Stimulated activated CD8-positive, alpha-beta memory T cell treated with anti-CD3 and anti-CD28 coated beads, Interleukin-4, amount 100 ng/mL, for 48 hours (primary cell): ENCODE data around the gene NEK11.
"Not testable (repeated sequence)": the region's sequence is repeated elsewhere in the genome, so short reads cannot be mapped to it uniquely, and the experiment has no call there.

Source experiments
- DNase-seq: peaks from one replicate; pipeline ENCODE4 v3.0.0-alpha.2; 2020

NEK11 gene

GRCh38 chr3:131026321-131027151 lies at the start of gene NEK11, which contains the start of gene ASTE1:
NEK11 (plus strand) TSS chr3:131026877; CDS start chr3:131029709, 2,832 bp downstream.
ASTE1 (minus strand) TSS chr3:131026825; CDS start chr3:131025306, 1,519 bp downstream.
- DNase-seq: peak; percentile 92

GRCh38 chr3:130979117-130979516 lies 47.6 kb upstream of the NEK11 start:
- no peak for DNase-seq

GRCh38 chr3:130981469-130981868 lies 45.2 kb upstream of the NEK11 start:
- DNase-seq: no peak

- DNase-seq: no peak
Measured at GRCh38 chr3:130990282-130990681, 36.4 kb upstream of the NEK11 start.

- no peak for DNase-seq
Measured at GRCh38 chr3:130991126-130991525, 35.6 kb upstream of the NEK11 start.

- DNase-seq: no peak
Measured at GRCh38 chr3:130992344-130992743, 34.3 kb upstream of the NEK11 start.

GRCh38 chr3:130997289-130997688 lies 29.4 kb upstream of the NEK11 start:
- no peak for DNase-seq

GRCh38 chr3:131001071-131001470 lies 25.6 kb upstream of the NEK11 start:
- DNase-seq: no peak

GRCh38 chr3:131004603-131005002 lies 22.1 kb upstream of the NEK11 start:
- DNase-seq: no peak

GRCh38 chr3:131007256-131007655 lies 19.4 kb upstream of the NEK11 start:
- DNase-seq: no peak

GRCh38 chr3:131007782-131008181 lies 18.9 kb upstream of the NEK11 start:
- no peak for DNase-seq

GRCh38 chr3:131008326-131008725 lies 18.4 kb upstream of the NEK11 start:
- no peak for DNase-seq

- no peak for DNase-seq
Measured at GRCh38 chr3:131009698-131010097, 17.0 kb upstream of the NEK11 start.

- no peak for DNase-seq
Measured at GRCh38 chr3:131018970-131019369, 7.7 kb upstream of the NEK11 start.

- no peak for DNase-seq
Measured at GRCh38 chr3:131020122-131020693, 6.5 kb upstream of the NEK11 start.

- DNase-seq: no peak
Measured at GRCh38 chr3:131025539-131025938, 1.1 kb upstream of the NEK11 start.

- DNase-seq: no peak
Measured at GRCh38 chr3:131028844-131029243, 2.2 kb downstream of the NEK11 start.

- no peak for DNase-seq
Measured at GRCh38 chr3:131031660-131032059, 5.0 kb downstream of the NEK11 start.

GRCh38 chr3:131033480-131034080 lies 6.9 kb downstream of the NEK11 start:
- DNase-seq: no peak

GRCh38 chr3:131036200-131036816 lies 9.6 kb downstream of the NEK11 start:
- DNase-seq: no peak

- DNase-seq: no peak
Measured at GRCh38 chr3:131036986-131037385, 10.3 kb downstream of the NEK11 start.

GRCh38 chr3:131038326-131038725 lies 11.6 kb downstream of the NEK11 start:
- no peak for DNase-seq

GRCh38 chr3:131042271-131042985 lies 15.8 kb downstream of the NEK11 start:
- DNase-seq: not testable (repeated sequence)
